GM03348 (cell line): ENCODE data around the gene ALOX5AP.
"Not testable (repeated sequence)": the region's sequence is repeated elsewhere in the genome, so short reads cannot be mapped to it uniquely, and the experiment has no call there.

Experiments
- DNase-seq: peaks from one replicate; pipeline ENCODE4 v3.0.0; 2012; ENCODE audit warnings: low spot score

The ALOX5AP gene

DNA sequence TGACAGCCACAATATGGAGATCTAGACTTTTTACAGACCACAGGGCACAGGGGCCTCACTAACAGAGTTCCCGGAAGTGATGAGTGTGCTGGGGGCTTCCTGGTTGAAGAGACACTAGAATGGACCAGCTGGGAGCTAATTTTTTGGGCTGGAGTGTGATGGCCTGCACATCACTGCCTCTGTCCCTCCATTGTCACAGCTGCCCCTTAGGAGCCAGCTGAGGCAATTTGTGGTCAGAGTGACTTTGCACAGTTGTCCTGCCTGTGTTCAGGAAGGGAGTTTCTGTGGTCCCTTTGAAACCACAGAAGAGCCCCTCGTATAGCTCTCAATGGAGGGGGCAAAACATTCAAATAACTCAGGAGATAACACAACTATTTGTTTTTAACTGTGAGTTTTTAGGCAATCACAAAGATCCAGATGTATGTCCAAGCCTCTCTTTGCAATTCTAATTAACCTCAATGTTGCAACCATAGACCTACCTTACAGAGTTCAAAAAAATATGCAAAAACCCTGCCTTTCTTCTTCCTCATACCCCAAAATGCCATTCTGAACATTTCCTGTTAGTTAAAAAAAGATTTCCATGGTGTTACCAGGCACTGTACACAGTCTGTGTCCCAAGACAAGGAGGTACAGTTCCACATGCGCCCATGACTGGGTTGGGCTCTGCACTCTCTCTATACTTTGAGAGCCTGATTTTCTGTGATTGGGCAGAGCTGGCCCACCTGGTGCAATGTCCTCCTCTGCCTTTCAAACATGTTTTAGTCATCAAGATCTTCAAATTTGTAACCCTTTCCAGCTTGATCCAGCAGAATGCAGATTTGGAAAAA lies 2.4 kb downstream of the ALOX5AP start:
- DNase-seq, result no peak

DNA sequence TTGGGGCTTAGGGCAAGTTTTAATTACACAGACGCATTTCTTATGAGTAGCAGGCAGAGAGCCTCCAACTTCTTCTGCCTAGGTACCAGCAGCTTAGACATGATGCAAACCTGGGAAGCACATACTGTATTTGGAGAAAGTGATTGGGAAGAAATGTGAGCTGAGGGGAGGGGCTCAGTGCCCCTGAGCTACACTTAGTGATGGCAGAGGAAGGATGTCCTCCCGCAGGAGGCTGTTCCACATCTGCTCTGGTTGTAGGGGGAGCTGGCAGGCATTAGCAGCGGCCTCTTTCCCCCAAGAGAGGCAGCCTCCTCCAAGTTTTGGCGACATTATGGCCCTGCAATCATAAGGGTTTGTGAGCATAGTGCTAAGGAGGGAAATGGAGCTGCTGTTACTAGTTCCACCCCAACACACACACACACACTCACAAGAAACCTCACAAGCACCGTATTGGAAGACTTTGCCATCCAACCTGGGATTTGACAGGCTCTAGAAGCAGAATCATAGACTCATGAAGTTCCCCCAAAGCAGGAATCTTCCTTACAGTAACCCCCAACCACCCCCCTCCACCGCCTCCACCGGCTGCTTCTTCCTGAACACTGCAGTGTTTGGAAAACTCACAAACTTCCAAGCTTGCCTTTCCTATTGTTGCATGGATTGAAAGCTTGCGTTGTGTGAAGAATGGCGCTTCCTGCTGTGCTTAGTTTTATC lies 3.3 kb downstream of the ALOX5AP start:
- no peak for DNase-seq

DNA sequence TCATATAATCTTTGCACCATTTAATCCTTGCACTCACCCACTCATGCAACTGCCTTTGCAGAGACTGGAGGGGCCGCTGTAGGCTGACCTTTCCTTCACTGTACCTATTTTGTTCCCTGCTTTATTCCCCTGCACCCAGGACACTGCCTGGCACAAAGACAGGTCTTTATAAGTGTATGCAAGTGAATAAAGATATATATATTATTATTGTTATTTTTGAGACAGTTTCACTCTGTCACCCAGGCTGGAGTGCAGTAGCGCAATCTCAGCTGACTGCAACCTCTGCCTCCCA lies 3.8 kb downstream of the ALOX5AP start:
- DNase-seq, result no peak

DNA sequence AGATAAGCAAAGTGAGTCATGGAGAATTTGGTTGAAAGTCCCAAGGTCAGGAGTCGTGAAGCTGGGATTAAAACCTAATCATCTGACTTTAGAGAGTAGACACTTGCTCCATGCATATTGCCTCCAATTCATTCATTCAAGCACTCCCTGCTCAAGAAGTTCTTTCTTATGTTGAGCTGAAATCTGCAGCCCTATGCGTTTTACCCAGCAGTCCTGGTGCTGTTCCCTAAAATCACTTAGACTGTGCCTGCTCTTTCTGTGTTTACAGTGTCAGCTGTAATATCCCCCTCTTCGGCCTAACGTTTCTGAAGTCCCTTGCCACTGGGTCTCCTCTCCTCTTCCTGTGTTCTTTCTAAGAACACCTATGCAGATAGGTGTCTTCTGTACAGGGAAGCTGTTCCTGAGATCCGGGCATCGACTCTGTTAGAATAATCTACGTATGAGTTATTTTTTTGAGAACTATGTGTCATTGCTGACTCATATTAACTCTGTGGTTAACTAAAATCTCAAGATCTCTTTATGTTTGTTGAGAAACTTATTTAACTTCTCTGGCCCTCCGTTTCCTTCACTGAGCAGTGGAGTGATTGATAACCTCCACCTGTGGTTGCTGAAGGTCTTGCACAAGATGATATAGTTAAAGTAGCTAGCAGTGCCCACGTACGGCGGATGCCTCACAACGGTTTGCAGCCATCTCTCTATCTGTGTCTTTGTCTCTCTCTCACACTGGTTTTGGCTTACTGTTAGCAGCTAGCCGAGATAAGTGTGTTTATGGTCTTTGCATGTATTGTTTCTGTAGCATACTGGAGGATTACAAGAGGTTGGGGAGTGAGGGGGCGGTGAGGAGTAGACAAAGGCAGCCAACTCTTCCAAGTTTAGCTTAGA lies 4.7 kb downstream of the ALOX5AP start:
- DNase-seq, result peak; percentile 65

DNA sequence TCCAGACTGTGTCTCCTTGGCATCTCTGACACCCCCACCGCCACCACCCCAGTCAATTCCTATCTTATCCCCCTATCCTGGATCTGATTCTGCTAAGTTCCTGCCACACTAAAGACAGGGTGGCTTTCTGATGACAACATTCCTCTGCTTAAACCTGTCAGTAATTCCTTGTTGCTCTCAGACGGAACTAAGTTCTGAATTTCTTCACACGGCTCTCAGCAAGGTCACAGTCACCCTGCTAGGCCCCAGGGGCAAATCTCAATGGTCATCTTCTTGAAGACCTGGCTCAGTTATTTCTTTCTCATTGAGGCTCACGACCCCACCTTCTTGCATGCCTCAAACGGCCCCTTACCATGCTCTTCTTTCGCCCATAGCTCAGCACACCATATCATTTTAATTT lies 7.6 kb downstream of the ALOX5AP start:
- DNase-seq, result no peak

DNA sequence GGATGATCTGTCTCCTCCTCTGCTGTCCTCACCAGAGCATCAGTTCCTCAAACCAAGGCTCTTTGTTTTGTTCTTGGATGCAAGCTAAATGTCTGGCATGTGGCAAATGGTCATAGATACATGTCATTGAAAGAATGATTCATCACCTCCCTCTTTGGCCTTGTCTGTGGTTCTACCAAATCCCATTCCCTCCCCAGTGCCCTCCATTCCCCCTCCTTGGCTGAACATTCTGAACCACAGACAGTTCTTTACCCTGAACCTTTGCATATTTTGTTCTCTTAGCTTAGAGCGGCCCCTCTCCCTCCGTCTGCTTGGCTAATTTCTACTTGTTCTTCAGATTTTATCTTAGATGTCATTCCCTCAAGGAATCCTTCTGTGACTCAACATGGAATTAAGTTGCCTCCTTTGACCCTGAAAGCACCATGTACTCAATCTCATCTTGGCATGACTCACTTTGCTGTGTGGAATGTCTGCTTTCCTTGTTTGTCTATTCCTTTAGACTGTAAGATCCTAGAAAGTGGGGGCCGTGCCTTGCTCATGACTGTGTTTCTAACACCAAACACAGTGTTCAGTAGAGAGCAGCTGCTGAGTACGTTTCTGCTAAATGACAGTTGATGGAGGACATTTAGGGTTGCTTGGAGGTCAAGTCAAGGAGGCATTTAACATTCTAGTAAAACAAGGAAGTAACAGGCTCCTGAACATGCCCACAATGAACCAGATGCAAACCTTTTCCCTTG lies 8.1 kb downstream of the ALOX5AP start:
- peak; percentile 91 for DNase-seq

DNA sequence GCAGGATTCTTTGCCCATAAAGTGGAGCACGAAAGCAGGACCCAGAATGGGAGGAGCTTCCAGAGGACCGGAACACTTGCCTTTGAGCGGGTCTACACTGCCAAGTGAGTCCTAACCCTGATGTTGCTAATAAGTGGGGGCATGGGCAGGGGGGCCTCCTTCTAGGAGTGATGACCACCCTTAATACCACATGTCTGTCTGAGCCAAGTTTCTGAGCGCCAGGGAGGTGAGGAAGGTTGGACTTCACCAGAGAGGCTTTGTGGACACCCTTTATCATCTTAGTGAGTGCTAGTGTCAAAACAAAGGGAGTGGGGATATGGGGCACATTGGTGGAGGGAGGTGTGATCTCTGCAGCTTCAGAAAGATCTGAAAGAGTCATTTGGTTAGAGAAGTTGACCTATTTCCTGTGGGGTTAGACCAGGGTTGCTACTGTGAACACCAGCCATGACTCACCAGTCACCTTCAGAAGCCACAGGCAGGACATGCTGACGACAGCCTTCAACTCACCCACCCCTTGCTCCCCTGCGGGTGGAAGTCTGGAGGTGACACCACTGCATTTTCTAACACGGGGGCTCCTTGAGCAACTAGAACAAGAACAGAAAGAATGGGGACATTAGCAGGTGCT lies 8.8 kb downstream of the ALOX5AP start:
- DNase-seq, result peak; percentile 20

DNA sequence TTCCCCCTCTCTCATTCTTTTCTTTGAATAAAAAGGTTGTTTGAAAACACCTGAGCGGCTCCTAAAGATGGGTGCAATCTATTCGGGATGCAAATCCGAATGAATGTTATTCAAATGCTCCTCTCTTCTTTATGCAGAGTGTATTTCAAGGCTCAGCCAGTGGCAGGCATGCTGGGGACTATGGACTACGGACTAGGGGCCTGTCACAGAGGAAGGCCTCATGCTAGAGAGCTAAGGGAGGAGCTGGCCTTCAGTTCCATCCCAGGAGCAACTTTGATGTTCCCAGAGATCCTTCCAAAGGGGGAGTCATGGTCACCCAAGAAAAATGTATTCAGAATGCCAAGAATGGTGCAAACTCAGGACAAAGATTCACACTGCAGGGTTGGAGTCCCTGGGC lies 9.3 kb downstream of the ALOX5AP start:
- DNase-seq, result no peak

DNA sequence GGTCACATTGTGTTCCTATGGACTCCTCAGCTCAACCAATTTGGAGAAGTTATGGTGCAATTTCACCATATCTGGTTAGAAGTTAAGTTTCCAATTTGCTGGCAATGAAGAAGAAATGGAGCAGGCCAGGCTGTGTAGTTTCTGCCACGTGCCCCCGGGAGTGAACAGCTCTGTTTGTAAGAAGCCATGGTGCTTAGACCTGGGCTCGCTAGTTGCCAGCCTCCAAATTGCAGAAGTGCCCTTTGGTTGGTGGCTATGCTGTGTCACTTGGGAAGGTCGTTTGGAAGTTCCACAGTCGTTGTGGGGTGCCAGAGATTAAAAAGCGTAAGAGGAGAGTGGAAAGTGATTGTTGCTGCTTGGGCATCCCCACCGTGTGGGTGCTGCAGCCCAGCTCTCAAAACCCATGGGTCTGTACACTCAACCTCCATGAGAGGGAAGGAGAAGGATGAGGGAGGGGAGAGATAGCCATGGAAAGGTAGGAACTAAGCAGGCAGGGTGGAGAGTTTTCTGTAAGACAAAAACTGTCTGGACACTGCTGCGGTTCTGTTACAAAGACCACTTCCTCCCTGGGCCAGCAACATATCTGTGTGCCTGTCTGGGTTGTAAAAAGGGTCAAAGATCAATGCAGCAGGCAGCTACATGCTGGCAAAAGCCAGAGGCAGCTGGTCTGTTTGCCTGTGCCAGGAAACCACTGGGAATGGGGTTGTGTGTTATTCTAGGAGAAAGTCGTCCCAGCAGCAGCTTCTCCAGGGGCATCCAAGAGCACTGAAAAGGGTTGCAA lies 10.8 kb downstream of the ALOX5AP start:
- DNase-seq, result no peak

DNA sequence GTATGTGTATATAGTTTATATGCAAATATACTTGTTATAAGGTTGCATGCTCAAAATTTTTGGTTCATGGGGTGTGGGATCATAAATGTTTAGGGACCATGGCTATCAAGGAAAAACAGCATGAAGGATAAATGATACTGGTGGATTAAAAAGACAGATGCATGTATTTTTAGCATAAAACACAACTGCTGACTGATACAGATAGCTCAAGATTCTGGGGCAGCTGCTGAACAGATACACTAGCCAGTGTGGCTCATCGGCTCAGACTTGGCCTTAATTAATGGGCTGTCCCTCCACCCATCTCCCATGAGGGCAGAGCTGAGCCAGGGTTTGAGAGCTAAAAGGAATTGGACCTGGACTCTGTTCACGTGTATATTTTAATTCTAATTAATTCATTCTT lies 11.4 kb downstream of the ALOX5AP start:
- no peak for DNase-seq

DNA sequence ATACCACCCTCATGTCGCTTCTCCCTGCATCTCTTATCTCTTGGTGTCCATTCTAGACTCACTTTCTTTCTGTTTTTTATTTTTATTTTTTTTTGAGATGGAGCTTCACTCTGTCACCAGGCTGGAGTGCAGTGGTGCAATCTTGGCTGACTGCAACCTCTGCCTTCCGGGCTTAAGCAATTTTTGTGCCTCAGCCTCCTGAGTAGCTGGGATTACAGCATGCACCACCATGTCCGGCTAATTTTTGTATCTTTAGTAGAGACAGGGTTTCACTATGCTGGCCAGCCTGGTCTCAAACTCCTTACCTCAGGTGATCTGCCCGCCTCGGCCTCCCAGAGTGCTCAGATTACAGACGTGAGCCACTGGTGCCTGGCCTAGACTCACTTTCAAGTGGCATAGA lies 12.5 kb downstream of the ALOX5AP start:
- DNase-seq, result not testable (repeated sequence)

DNA sequence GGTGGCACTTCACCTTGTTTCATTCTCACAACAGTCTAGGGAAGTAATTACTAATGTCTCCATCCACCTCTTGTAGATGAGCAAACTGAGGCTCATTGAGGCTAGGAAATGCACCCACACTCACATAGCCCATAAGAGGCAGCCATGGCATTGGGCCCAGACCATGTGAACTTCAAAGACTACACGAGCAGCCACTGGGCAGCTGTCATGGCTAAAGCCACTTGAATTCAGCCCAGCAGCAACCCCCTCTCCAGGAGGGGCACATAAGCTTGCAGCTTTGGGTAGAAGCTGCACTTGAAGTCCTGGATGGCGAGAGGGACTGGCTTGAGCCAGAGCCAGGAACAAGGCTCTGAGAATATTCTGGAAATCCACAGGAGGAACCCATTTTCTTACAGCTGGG lies 13.4 kb downstream of the ALOX5AP start:
- no peak for DNase-seq

DNA sequence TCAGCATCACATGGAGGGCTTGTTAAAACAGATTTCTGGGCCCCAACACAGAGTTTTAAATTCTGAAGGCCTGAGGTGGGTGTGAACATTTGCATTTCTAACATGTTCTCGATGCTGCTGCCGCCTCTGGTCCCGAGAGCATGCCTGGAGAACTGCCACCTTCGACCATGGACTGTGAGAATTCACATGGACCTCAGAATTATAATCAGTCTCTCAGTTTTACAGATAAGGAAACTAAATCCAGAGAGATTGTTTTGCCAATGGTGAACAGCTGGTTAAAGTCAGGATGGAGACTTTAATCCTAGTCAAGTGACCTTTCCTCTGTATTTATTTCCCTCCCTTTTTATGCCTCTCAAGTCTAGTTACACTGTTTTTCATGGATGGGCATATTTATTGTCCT lies 14.7 kb downstream of the ALOX5AP start:
- no peak for DNase-seq

DNA sequence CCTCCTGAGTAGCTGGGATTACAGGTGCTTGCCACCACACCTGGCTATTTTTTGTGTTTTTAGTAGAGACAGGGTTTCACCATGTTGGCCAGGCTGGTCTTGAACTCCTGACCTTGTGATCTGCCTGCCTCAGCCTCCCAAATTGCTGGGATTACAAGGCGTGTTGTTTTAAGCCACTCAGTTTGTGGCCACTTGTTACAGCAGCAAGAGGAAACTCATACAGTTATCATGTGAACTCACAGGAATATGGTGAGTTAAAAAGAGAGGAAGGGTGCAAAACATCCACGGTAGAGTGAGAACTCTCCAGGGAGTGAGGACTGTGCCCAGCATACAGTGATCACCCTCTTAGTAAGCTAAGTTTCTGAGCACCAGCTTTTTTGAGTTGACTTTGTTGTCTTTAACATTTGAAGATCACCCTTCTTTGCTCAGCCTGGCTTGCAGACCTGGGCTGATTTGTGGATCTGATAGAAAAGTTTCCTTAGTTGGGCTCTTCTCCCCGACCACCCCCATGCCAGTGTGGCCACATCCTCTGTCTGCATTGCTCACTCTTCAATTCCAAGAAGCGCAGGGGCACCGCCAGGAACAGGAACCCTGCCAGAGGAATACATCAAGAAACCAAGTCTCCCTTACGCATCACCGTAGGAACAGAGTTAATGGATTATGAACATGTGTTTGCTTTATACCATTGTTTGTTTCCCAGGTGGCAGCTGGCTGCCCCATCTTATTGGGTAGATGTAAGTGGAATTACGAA lies 16.0 kb downstream of the ALOX5AP start:
- no peak for DNase-seq

DNA sequence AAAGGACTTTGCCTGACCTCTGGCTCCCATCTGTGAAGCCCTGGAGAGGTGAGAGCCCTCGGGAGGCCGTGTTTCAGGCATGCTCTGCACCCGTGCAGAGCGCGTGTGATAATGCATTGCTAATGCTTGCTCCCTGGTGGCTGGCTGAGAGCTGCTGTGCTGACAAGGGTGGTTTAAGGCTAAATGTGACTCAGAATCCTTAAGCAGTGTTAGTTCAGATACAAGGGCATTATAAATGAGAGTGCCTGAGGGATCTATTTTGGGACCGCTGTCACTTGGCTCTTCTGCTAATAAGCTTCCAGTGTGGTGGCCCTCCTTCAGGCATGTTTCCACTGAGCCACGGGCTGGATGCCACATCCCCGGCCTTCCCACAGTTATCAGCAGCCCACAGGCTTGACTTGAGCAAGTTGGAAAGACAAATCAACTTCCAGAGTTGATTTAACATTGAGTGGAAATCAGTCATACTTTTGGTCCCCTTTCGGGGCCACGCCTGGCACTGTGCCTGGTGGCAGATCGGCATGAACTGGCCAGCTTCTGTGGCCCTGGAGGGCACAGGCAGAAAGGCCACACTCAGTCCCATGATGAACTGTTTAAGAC lies 17.0 kb downstream of the ALOX5AP start:
- peak; percentile 35 for DNase-seq

DNA sequence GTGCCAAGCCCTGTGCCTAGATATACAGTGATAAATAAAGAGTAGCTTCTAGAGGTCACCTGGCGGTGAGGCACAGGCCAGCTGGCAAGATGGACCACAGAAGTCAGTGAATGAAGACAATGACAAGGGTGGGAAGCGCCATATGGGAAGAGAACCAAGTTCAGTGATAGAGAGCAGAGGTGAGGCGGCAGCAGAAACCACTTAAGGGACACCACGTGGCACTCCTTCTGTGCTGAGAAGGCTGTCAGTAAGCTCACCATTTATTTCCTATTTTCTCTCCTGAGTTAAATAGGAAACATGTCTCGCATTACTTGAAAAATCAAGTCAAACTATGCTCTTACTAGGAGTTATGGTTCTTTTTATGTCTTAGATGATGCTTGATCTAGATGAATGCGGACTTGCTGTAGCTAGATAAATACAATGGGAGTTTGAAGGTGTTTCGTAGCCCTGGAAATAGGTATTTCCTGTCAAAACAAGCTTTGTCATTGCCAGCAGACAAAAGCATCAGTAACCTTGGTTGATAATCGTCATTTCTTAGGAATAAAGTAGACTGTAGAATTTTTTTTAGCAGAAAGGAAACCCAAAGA lies 17.8 kb downstream of the ALOX5AP start:
- no peak for DNase-seq

DNA sequence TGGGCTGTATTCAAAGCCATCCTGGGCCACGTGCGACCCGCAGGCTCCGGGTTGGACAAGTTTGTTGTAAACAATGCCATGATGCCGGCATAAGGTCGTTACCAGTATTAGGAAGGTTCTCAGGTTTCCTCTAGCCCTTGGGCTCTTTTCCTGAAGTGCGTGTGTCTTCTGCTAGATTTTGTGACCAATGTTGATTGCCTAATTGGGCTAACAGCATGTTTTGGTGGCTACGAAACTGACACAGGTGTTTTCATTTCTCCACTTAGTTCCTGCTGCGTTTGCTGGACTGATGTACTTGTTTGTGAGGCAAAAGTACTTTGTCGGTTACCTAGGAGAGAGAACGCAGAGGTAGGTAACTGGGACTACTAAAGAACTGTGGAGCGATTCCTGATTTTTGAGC lies 20.3 kb downstream of the ALOX5AP start:
- DNase-seq, result no peak

DNA sequence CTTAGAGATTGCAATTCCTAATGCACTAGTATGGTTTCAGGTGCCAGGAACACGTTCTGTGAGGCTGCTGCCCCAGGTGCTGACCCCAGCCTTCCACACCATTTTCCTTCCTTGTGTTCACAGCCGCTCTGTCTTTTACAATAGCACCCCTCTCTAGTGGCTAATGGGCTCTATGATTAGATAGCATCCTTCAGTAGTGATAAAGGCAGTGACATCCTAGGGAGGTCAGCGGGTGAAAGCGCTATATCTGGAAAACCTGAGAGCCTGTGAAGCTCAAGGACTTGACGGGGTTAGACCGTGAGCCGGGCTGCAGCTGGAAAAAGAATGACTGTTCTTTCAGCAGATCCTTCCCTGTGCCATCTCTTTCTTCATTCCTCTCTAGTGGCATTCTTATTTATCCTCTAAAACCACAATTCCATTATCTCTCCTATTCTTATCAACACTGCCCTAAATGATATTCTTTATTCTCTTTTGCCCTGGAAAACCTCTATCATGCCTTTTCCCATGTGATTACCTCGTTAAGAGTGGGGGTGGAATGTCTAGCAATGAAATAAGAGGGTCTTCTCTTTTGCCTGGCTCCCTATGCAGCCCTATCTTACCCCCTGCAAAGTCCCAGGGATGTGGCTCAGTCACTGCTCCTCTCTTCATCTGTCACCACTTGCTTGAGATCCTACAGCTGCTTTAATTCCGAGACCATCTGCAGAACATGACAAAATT lies 21.8 kb downstream of the ALOX5AP start:
- no peak for DNase-seq

DNA sequence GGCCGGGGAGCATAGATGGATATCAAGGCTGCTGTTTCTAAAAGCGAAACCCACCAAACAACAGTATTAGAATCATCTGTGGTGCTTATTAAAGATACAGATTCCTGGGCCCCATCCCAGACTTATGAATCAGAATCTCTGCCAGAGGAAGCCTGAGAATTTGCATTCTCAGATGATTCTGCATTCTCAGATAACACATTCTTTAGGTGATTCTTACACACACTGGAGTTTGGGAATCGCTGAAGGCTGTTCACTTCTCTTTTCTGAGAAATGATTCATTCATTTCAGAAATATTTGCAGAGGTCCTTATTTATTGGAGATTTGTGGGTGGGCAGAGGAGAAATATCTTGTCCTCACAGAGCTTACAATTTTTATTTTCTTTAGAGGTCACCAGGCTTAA lies 24.4 kb downstream of the ALOX5AP start:
- no peak for DNase-seq
